Fibroblast of mammary gland (primary cell): ENCODE data around the gene SGCE.

Experiments used
- DNase-seq: peaks from one replicate; pipeline ENCODE4 v3.0.0-alpha.2; 2010; ENCODE audit warnings: low read depth
- H3K4me3 ChIP-seq: 2 replicates; pipeline ENCODE4 v1.5.1; 2011; ENCODE audit warnings: low read depth, mild to moderate bottlenecking, low read length, moderate library complexity; ENCODE audit not compliant: control insufficient read depth
- TF ChIP-seq, protein P1 (sequence below): conservative IDR thresholded peaks from 2 replicates; pipeline ENCODE4 v1.5.1; 2011; ENCODE audit warnings: low read depth, low read length, inconsistent platforms; ENCODE audit not compliant: control insufficient read depth, insufficient read depth

SGCE gene

DNA sequence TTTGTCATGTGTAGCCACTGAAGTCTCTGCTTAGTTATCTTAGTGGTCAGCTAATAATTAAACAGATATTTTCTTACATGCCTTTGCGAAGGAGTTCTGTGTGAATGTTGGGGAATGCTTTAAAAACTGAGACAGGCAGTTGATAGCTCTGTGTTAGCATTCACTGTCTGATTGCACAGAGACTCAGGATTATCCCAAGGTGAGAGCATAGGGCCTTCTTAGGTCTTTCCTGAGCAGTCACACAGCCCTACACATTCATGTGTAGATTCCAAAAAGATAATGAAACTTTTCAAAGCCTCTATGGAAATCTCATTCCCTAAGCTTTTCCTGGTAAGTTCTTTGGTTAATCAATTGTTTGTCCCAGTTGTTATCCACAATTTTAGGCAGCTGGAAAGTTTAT lies 78.6 kb downstream of the SGCE start:
- TF ChIP-seq, protein P1, sequence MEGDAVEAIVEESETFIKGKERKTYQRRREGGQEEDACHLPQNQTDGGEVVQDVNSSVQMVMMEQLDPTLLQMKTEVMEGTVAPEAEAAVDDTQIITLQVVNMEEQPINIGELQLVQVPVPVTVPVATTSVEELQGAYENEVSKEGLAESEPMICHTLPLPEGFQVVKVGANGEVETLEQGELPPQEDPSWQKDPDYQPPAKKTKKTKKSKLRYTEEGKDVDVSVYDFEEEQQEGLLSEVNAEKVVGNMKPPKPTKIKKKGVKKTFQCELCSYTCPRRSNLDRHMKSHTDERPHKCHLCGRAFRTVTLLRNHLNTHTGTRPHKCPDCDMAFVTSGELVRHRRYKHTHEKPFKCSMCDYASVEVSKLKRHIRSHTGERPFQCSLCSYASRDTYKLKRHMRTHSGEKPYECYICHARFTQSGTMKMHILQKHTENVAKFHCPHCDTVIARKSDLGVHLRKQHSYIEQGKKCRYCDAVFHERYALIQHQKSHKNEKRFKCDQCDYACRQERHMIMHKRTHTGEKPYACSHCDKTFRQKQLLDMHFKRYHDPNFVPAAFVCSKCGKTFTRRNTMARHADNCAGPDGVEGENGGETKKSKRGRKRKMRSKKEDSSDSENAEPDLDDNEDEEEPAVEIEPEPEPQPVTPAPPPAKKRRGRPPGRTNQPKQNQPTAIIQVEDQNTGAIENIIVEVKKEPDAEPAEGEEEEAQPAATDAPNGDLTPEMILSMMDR: no peak
- no peak overlapping the region for H3K4me3 ChIP-seq
- DNase-seq: no peak

DNA sequence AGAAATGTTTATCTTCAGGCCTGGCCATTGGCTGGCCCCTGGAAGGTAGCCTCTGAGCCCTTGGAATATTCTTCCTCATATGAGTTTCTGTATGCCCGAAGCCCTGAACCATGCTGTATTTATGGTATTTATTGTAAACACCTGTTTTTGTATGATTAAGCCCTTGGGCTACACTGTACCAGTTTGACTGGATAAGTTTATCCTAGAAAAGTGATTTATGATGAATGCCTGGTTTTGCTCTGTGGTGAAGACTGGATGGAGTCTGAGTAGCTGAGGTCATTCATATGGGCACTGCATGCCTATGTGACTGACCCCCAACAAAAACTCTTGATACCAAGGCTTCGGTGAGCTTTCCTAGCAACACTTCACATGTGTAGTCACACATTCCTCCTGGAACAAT lies 79.6 kb downstream of the SGCE start:
- no peak for DNase-seq
- TF ChIP-seq, protein P1: no peak
- no peak overlapping the region for H3K4me3 ChIP-seq

DNA sequence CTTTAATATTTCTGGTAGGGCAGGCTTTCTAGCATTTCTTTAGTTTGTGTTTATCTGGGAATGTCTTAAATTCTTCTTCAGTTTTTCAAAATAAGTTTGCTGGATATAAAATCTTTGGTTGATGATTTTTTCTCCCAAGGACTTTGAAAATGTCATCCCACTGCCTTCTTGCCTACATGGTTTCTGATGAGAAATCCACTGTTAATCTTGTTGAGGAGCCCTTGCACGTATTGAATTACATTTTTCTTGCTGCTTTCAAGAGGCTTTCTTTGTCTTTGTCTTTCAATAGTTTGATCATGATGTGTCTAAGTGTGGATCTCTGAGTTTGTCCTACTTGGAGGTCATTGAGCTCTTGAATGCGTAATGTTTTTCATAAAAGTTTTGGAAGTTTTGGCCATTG lies 80.3 kb downstream of the SGCE start:
- no peak for DNase-seq
- H3K4me3 ChIP-seq: no peak overlapping the region
- TF ChIP-seq, protein P1: no peak

DNA sequence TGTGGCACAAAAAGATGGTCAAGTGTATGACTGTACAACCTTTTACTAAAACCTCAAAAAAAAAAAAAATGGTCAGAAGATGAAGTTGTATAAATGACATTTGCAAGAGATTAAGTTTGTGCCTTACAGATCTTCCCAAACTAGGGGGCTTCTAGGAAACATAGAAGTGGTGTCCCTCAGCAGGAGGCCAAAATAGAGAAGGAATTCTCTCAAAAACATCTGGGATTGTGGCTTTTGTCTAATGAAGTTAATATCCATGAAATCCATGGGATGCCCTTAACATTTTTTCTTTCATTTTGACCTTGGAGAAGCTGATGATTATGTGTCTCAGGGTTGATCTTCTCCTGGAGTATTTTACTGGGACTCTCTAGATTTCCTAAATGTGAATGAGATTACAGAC lies 84.1 kb downstream of the SGCE start:
- H3K4me3 ChIP-seq: no peak overlapping the region
- no peak for DNase-seq
- TF ChIP-seq, protein P1: no peak

DNA sequence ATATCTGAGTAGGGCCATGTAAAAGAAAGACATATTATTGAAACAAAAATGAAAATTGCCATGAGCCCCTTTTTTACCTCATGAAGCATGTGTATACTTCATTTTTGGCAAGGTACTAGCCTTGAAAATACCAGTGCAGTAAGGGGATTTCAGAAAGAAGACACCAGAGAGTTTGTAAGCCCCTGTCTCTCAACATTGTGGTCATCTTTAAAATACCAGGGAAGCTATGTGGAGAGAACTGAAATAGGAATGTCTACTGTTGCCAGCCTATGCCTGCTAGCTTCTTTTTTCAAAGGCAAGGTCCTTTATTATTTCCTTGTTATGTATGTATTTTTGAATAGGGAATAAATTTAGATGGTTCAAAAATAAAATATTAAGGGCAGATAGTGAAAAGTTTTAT lies 88.5 kb downstream of the SGCE start:
- TF ChIP-seq, protein P1: no peak
- H3K4me3 ChIP-seq: no peak overlapping the region
- DNase-seq: no peak

DNA sequence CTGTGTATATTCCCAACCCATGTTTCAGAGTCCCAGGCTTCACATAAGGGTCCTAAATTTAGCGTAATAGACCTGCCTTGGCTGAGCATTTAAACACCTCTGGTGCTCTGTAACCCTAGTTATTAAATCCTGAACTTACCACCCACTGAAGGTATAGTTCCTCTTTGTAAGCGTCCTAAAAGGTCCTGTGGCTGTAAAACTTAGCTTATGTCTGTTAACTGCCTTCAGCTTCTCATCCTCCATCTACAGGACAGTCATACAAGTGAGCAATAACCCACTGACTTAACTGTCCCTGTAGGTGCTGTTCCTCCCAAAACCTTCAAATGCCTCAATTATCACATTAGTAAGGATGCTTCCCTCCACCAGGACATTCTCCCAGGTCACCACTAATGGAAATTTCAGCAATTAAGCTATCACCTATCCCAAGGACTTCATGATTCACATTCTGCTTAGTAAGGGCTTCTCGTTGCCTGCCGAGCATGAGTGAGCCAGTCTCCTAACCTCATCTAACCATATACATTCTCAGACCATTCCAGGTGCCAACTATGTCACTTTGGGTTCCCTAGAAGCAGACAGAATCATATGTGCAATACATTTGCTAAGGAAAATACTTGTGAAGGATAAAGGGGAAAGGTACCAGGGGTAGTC lies 90.6 kb downstream of the SGCE start:
- TF ChIP-seq, protein P1: no peak
- no peak overlapping the region for H3K4me3 ChIP-seq
- no peak for DNase-seq

DNA sequence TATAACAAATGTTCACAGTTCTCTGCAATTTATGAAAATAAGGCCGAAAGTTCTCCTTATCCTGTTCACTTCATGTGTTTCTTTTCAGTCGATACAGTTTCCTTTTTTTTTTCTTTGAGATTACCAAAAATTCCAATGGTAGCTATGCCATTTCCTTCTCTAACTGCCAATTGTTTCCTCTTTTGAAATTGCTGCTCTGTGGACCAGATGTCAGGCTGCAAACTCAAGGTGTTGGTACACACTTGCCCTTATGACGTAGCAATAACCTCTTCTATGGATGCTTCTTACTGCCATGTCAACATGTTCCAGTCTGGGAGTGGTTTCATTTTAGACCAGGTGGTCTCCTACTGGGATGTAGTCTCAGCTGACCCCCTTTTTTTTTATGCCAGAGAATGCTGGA lies 93.4 kb downstream of the SGCE start:
- H3K4me3 ChIP-seq: no peak overlapping the region
- DNase-seq: no peak
- TF ChIP-seq, protein P1: no peak
